Endothelial cell of umbilical vein (primary cell): ENCODE measurements around the gene IWS1. TPM values are rescaled to one million over a fixed set of nuclear protein-coding genes. Genes with fewer than 3 reads are reported as not detected.

Experiments
- BruUV-seq: library from RNA; stranded (reverse); fragments of 400-500 nt; replicated peaks from 2 replicates; lab custom pipeline; 2021; lab: Mats Ljungman, UMichigan
- CTCF ChIA-PET: fragments of 300-600, 350-600 bp; sonication (Branson Sonifier 250); formaldehyde crosslinking; loops from one replicate; lab custom pipeline; 2021; ENCODE audit warnings: antibody characterized with exemption, inconsistent platforms; lab: Charles Lee
- POLR2A ChIA-PET: fragments of 300-600, 350-600 bp; sonication (Branson Sonifier 250); formaldehyde crosslinking; loops from one replicate; lab custom pipeline; 2021; ENCODE audit warnings: antibody characterized with exemption, inconsistent platforms; lab: Charles Lee
- DNase-seq: peaks from one replicate; pipeline ENCODE4 v3.0.0-alpha.2; 2011; ENCODE audit warnings: low read depth, low spot score
- FAIRE-seq: peaks from 2 replicates; lab custom pipeline; 2011; peaks lifted over from hg19 to GRCh38; lab: Jason Lieb, UNC
- H2AFZ ChIP-seq: 2 replicates; pipeline ENCODE4 v1.6.0; 2012; ENCODE audit warnings: low read depth, low read length, control low read depth, inconsistent platforms
- H3K27ac ChIP-seq: 2 replicates; pipeline ENCODE4 v1.5.1; 2011; ENCODE audit warnings: low read depth, mild to moderate bottlenecking, control low read depth, low read length, moderate library complexity; ENCODE audit not compliant: insufficient read depth
- H3K27me3 ChIP-seq, 2 experiments: 2 replicates each; pipeline versions ENCODE4 v1.6.0 to v1.6.1; 2011; ENCODE audit warnings: low read length in 2 of 2, mixed read lengths in 1 of 2; ENCODE audit not compliant: control insufficient read depth in 2 of 2, insufficient read depth in 2 of 2
- H3K36me3 ChIP-seq, 2 experiments: 2 replicates in 1 of 2; 3 replicates in 1 of 2; pipeline ENCODE4 v1.5.1; 2011; ENCODE audit warnings: low read length in 2 of 2, mild to moderate bottlenecking in 1 of 2, moderate library complexity in 1 of 2; ENCODE audit not compliant: control insufficient read depth in 2 of 2, insufficient read depth in 2 of 2; ENCODE audit errors: extremely low read depth in 1 of 2
- H3K4me1 ChIP-seq: 3 replicates; pipeline ENCODE4 v1.5.1; 2011; ENCODE audit warnings: mild to moderate bottlenecking, low read length; ENCODE audit not compliant: control insufficient read depth, insufficient read depth; ENCODE audit errors: extremely low read depth
- H3K4me2 ChIP-seq: 2 replicates; pipeline ENCODE4 v1.6.1; 2011; ENCODE audit warnings: low read length, control low read depth, mixed read lengths; ENCODE audit not compliant: insufficient read depth
- H3K4me3 ChIP-seq, 3 experiments: fragments of 200-600 bp in 1 of 3; sonication (generic), shearing (Covaris generic) in 1 of 3; replicated peaks in 1 of 3; 2 replicates each; pipeline ENCODE4 v1.5.1; 2011 to 2016; ENCODE audit warnings: control low read depth in 3 of 3, low read length in 3 of 3, mild to moderate bottlenecking in 2 of 3, inconsistent platforms in 1 of 3, low read depth in 1 of 3, moderate library complexity in 1 of 3; ENCODE audit not compliant: insufficient read depth in 1 of 3
- H3K79me2 ChIP-seq: 2 replicates; pipeline ENCODE4 v1.6.0; 2012; ENCODE audit warnings: low read length, inconsistent platforms; ENCODE audit not compliant: control insufficient read depth, insufficient read depth
- H3K9ac ChIP-seq: replicated peaks from 2 replicates; pipeline ENCODE3; 2011; ENCODE audit warnings: low read length, control low read depth; ENCODE audit not compliant: insufficient read depth; ENCODE audit errors: extremely low read depth
- H3K9me1 ChIP-seq: replicated peaks from 3 replicates; pipeline ENCODE4 v1.6.0; 2011; ENCODE audit warnings: mild to moderate bottlenecking, low read length; ENCODE audit not compliant: control insufficient read depth, insufficient read depth; ENCODE audit errors: extremely low read depth
- H3K9me3 ChIP-seq: replicated peaks from 2 replicates; pipeline ENCODE4 v1.5.1; 2012; ENCODE audit warnings: low read length, inconsistent platforms; ENCODE audit not compliant: control insufficient read depth, insufficient read depth
- H4K20me1 ChIP-seq: replicated peaks from 2 replicates; pipeline ENCODE3; 2011; ENCODE audit warnings: mild to moderate bottlenecking, low read length; ENCODE audit not compliant: control insufficient read depth, insufficient read depth; ENCODE audit errors: extremely low read depth
- EZH2 ChIP-seq: IDR thresholded peaks from 2 replicates; pipeline ENCODE4 v1.6.1; 2012; ENCODE audit warnings: borderline replicate concordance, low read depth, mild to moderate bottlenecking, moderate library complexity, low read length, inconsistent platforms; ENCODE audit not compliant: severe bottlenecking
- FOS ChIP-seq: IDR thresholded peaks from 2 replicates; pipeline ENCODE4 v1.6.1; 2011; ENCODE audit warnings: mild to moderate bottlenecking, low read length, moderate library complexity, borderline replicate concordance; ENCODE audit not compliant: insufficient read depth
- GATA2 ChIP-seq: IDR thresholded peaks from 2 replicates; pipeline ENCODE4 v1.7.0; 2011; ENCODE audit warnings: low read depth, mild to moderate bottlenecking, moderate library complexity, mixed read lengths, low read length; ENCODE audit not compliant: insufficient read length, insufficient read depth
- JUN ChIP-seq: IDR thresholded peaks from 2 replicates; pipeline ENCODE4 v1.6.1; 2011; ENCODE audit warnings: borderline replicate concordance, low read depth; ENCODE audit not compliant: insufficient read length, insufficient read depth
- MYC ChIP-seq: IDR thresholded peaks from one replicate; pipeline ENCODE4 v1.6.1; 2011; ENCODE audit warnings: mild to moderate bottlenecking, low read depth, low read length
- POLR2A ChIP-seq: IDR thresholded peaks from 2 replicates; pipeline ENCODE4 v1.6.1; 2012; ENCODE audit warnings: low read depth, mild to moderate bottlenecking, control low read depth, low read length
- POLR2AphosphoS5 ChIP-seq: IDR thresholded peaks from 2 replicates; pipeline ENCODE4 v1.6.1; 2012; ENCODE audit warnings: low read depth, mild to moderate bottlenecking, control low read depth, low read length, moderate library complexity; ENCODE audit not compliant: insufficient read depth
- dilution Hi-C: fragments of 300-500 bp; cut with MboI; formaldehyde crosslinking; loops from one replicate; pipeline ENCODE4 v1.15.0; 2019; ENCODE audit warnings: low sequenced_read_pairs; ENCODE audit not compliant: extremely low pct_ligation_motif_present
- intact Hi-C: fragments of 100-400 bp; cut with micrococcal nuclease; formaldehyde crosslinking; loops from one replicate; pipeline ENCODE4 v1.10.0; 2022
- polyA plus RNA-seq, 4 experiments: library from polyadenylated mRNA; depleted of rRNA in 3 of 4; stranded (reverse) in 3 of 4; unstranded in 1 of 4; fragments of >200 nt; gene quantifications; 2 replicates each; pipeline versions ENCODE4 v1.2.1 to v1.2.3, GENCODE V29; 2011 to 2012; ENCODE audit warnings: missing spikeins in 1 of 4
- total RNA-seq: library from RNA; stranded (reverse); gene quantifications from 2 replicates; pipeline ENCODE4 v1.2.3, GENCODE V29; 2021
- TF ChIP-seq, protein P1 (sequence below), 2 donors: IDR thresholded peaks; 1 replicate in 1 of 2; 2 replicates in 1 of 2; pipeline ENCODE4 v1.5.1; 2011; ENCODE audit warnings: low read length in 2 of 2, mild to moderate bottlenecking in 2 of 2, moderate library complexity in 2 of 2, control low read depth in 1 of 2, inconsistent platforms in 1 of 2, low read depth in 1 of 2; ENCODE audit not compliant: insufficient read depth in 1 of 2; ENCODE audit errors: extremely low read depth in 1 of 2
- TF ChIP-seq, protein P2 (sequence below): IDR thresholded peaks from 2 replicates; pipeline ENCODE4 v1.6.1; 2011; ENCODE audit not compliant: insufficient read depth, insufficient read length

IWS1 gene
- total and polyA plus RNA-seq, 2 donors (not counting 3 experiments of a cell fraction or from before 2014, with no cell fraction given), result 14.7 to 51.0 TPM

DNA sequence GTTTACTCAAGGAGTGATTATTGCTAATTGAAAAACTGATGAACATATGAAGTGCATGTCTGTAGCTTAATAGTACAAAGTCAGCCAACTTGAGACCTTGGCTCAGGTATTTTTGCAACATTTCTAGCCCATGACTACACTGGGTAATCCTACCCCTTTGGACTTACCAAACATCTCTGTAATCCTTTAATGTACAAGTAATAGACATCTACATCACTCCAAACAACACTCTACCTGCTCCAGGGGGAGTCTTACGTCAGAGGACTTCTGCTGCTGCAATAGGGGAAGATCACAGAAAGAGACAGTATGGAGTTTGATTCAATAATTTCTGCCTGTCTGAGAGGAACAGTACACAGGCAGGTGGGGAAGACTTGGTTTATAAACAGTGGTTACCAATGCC is 54.0 kb downstream of the IWS1 start:
- ChIA-PET POLR2A (no interaction called here), CTCF (no interaction called here)
- H3K4me1 ChIP-seq, result no peaks in the 10 kb centered on the region
- intact Hi-C loops (no loop called here), dilution Hi-C loops (no loop called here)
- H3K9ac ChIP-seq, result no peak overlapping the region
- H3K27me3 ChIP-seq, result no peaks in the 10 kb centered on the region
- no peaks in the 10 kb centered on the region for H3K9me3 ChIP-seq
- no peak for TF ChIP-seq POLR2A
- TF ChIP-seq POLR2AphosphoS5, result no peak
- no peak for TF ChIP-seq MYC
- TF ChIP-seq, protein P1, sequence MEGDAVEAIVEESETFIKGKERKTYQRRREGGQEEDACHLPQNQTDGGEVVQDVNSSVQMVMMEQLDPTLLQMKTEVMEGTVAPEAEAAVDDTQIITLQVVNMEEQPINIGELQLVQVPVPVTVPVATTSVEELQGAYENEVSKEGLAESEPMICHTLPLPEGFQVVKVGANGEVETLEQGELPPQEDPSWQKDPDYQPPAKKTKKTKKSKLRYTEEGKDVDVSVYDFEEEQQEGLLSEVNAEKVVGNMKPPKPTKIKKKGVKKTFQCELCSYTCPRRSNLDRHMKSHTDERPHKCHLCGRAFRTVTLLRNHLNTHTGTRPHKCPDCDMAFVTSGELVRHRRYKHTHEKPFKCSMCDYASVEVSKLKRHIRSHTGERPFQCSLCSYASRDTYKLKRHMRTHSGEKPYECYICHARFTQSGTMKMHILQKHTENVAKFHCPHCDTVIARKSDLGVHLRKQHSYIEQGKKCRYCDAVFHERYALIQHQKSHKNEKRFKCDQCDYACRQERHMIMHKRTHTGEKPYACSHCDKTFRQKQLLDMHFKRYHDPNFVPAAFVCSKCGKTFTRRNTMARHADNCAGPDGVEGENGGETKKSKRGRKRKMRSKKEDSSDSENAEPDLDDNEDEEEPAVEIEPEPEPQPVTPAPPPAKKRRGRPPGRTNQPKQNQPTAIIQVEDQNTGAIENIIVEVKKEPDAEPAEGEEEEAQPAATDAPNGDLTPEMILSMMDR (IDR thresholded peaks at IDR 0.05; ENCODE audit: extremely low read depth in 1 of 2, insufficient read depth in 1 of 2, low read depth in 1 of 2, low read length in 2 of 2), result no peak
- no peak for TF ChIP-seq JUN
- TF ChIP-seq, protein P2, sequence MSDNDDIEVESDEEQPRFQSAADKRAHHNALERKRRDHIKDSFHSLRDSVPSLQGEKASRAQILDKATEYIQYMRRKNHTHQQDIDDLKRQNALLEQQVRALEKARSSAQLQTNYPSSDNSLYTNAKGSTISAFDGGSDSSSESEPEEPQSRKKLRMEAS, result no peak
- no peak for TF ChIP-seq EZH2
- TF ChIP-seq FOS, result no peak
- TF ChIP-seq GATA2, result no peak
- no peak for DNase-seq
- no peak overlapping the region for H3K27ac ChIP-seq
- H3K4me2 ChIP-seq, result no peak overlapping the region
- peaks cover 0 to 3% of the 10 kb centered on the region in 2 experiments for H3K36me3 ChIP-seq
- H3K79me2 ChIP-seq, result no peaks in the 10 kb centered on the region
- H2AFZ ChIP-seq, result no peak overlapping the region
- H4K20me1 ChIP-seq, result no peaks in the 10 kb centered on the region
- H3K9me1 ChIP-seq, result no peaks in the 10 kb centered on the region
- no peak overlapping the region for H3K4me3 ChIP-seq
- no peak for FAIRE-seq
- BruUV-seq, result no TSS peak
